Peyer's patch (tissue), 4 donors: ENCODE data around the gene SLC17A3. TPM values are rescaled to one million over a fixed set of nuclear protein-coding genes. Genes with fewer than 3 reads are reported as not detected.

Source experiments
- DNase-seq, 3 donors: peaks; one replicate each; pipeline ENCODE4 v3.0.0-alpha.2; 2017 to 2019
- H3K27ac ChIP-seq, 4 donors: fragments of 200-600 bp; sonication (generic); one replicate each; pipeline ENCODE4 v1.5.1; 2016 to 2019
- H3K27me3 ChIP-seq, 2 donors: fragments of 200-600 bp; sonication (generic); one replicate each; pipeline ENCODE4 v1.5.1; 2019
- H3K36me3 ChIP-seq, 3 donors: fragments of 200-600 bp; sonication (generic); one replicate each; pipeline ENCODE4 v1.5.1; 2016 to 2019
- H3K4me1 ChIP-seq, 4 donors: fragments of 200-600 bp; sonication (generic); one replicate each; pipeline ENCODE4 v1.5.1; 2016 to 2019
- H3K4me3 ChIP-seq, 4 donors: fragments of 200-600 bp; sonication (generic); 1 replicate in 3 of 4; 2 replicates in 1 of 4; pipeline ENCODE4 v1.5.1; 2016 to 2019; ENCODE audit warnings: mild to moderate bottlenecking in 1 of 4
- H3K9me3 ChIP-seq, 4 donors: fragments of 200-600 bp; sonication (generic); one replicate each; pipeline ENCODE4 v1.5.1; 2016 to 2019; ENCODE audit warnings: mild to moderate bottlenecking in 1 of 4
- POLR2A ChIP-seq, 2 donors: fragments of 450-650 bp; IDR thresholded peaks; one replicate each; pipeline ENCODE4 v1.5.1; 2017; ENCODE audit warnings: antibody characterized with exemption in 2 of 2, mild to moderate bottlenecking in 2 of 2, moderate library complexity in 2 of 2
- total RNA-seq, 4 donors: library from RNA; depleted of rRNA; stranded (reverse); fragments of >200 nt; gene quantifications; one replicate each; pipeline ENCODE4 v1.1.0, GENCODE V29; 2016
- TF ChIP-seq, protein P1 (sequence below), 6 experiments: fragments of 450-650 bp in 4 of 6; fragments of 200-600 bp in 2 of 6; sonication (generic) in 1 of 6; IDR thresholded peaks; one replicate each; pipeline ENCODE4 v1.5.1; 2017 to 2019; ENCODE audit warnings: antibody characterized with exemption in 6 of 6, mild to moderate bottlenecking in 3 of 6, moderate library complexity in 1 of 6

SLC17A3 gene
- total RNA-seq, 4 donors from 2014 or later = not detected

DNA sequence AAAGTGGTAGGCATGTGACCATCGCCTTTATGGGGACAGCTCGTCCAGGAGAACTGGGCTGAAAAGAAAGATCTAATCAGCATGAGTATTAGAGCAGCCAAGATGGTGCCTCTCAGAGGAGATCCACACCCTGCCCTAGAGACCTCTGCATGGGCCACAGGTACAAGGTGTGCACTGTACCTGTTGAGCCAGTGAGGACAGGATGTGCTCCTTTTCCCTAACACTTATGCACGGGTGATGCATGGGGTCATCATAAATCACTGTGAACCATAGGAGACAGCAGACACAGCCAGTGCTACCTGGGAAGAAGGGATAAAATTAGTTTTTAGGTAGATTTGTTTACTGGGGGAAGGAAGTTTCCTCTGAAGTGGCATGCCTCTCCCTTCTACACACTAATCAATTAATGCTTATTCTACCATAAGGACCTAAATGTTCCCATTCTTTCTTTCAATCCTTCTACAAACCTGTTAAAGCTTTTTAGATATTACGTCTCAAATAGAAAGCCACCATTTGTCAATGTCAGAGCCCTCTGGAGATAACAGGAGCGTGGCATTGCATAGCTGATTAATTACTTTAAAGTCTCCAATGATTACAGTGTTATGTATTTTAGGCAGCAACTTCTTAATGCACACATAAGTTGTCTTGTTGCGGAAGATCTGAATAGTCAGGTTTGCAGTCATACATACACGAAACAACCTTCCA, 42.9 kb upstream of the SLC17A3 start:
- Histone ChIP-seq H3K36me3 (no peaks in the 10 kb centered on the region), H3K4me1 (no peaks in the 10 kb centered on the region), H3K9me3 (no peaks in the 10 kb centered on the region), H3K27me3 (no peaks in the 10 kb centered on the region), H3K4me3 (no peak overlapping the region), H3K27ac (no peak overlapping the region)
- no peak for DNase-seq
- TF ChIP-seq, protein P1, sequence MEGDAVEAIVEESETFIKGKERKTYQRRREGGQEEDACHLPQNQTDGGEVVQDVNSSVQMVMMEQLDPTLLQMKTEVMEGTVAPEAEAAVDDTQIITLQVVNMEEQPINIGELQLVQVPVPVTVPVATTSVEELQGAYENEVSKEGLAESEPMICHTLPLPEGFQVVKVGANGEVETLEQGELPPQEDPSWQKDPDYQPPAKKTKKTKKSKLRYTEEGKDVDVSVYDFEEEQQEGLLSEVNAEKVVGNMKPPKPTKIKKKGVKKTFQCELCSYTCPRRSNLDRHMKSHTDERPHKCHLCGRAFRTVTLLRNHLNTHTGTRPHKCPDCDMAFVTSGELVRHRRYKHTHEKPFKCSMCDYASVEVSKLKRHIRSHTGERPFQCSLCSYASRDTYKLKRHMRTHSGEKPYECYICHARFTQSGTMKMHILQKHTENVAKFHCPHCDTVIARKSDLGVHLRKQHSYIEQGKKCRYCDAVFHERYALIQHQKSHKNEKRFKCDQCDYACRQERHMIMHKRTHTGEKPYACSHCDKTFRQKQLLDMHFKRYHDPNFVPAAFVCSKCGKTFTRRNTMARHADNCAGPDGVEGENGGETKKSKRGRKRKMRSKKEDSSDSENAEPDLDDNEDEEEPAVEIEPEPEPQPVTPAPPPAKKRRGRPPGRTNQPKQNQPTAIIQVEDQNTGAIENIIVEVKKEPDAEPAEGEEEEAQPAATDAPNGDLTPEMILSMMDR (IDR thresholded peaks at IDR 0.05) = no peak
- TF ChIP-seq POLR2A (IDR thresholded peaks at IDR 0.05) = no peak

DNA sequence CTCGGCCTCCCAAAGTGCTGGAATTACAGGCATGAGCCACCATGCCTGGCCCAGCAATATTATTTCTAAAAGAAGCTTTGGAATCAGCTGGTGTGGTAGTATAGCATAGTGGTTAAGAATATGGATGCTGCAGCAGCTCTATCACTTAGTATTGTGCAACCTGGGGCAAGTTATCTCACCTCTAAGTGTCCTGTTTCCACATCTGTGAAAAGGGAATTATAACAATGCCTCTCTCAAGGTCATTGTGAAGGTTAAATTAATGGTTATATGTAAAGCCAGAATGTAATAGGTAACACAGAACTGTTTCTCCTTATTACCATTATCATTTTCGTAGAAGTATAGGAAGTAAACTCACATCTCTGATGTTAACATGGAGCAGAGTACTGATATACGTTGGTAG, 42.3 kb upstream of the SLC17A3 start:
- no peak for DNase-seq
- Histone ChIP-seq H3K27ac (no peak overlapping the region), H3K27me3 (no peaks in the 10 kb centered on the region), H3K4me1 (no peaks in the 10 kb centered on the region), H3K36me3 (no peaks in the 10 kb centered on the region), H3K4me3 (no peak overlapping the region), H3K9me3 (no peaks in the 10 kb centered on the region)
- no peak for TF ChIP-seq POLR2A (IDR thresholded peaks at IDR 0.05)
- TF ChIP-seq, protein P1 (IDR thresholded peaks at IDR 0.05) = no peak

DNA sequence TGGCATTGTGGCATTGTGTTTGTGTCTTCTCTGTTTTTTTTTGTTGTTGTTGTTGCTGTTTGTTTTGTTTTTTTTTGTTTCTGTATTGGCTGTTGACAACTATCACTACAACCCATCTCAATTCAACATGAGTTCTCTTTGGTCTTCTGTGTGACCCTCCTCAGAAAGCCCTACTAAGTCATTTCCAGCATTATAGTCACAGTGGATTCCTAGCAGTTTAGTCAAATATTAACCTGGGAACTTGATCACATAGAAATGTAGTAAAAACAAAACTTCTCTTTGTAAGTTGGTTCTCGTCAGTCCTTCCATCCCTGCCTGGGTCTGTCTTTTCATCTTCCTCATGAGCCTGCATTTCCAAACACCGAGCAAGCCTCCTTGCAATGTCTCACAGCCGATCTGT, 39.7 kb upstream of the SLC17A3 start:
- TF ChIP-seq, protein P1 (IDR thresholded peaks at IDR 0.05) = no peak
- TF ChIP-seq POLR2A (IDR thresholded peaks at IDR 0.05) = no peak
- no peak for DNase-seq
- Histone ChIP-seq H3K9me3 (no peaks in the 10 kb centered on the region), H3K4me3 (no peak overlapping the region), H3K36me3 (no peaks in the 10 kb centered on the region), H3K4me1 (no peaks in the 10 kb centered on the region), H3K27ac (no peak overlapping the region), H3K27me3 (no peaks in the 10 kb centered on the region)

DNA sequence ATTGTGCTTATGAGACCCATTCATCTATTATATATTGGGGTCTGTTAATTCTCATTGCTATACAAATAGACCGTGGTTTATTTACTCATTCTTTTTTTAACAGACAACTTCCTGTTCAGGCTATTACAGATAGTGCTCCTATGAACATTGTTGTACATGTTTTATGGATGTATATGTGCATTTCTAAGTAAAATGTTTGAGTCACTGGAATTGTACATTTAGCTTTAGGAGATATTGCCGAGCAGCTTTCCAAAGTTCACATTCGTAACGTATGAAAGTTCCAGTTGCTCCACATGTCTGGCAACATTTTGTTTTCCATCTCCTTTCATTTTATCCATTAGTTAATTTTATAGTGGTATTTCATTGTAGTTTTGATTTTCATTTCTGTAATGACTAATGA, 37.3 kb upstream of the SLC17A3 start:
- Histone ChIP-seq H3K27ac (no peak overlapping the region), H3K4me1 (no peaks in the 10 kb centered on the region), H3K36me3 (no peaks in the 10 kb centered on the region), H3K9me3 (no peaks in the 10 kb centered on the region), H3K4me3 (no peak overlapping the region), H3K27me3 (no peaks in the 10 kb centered on the region)
- DNase-seq = no peak
- TF ChIP-seq, protein P1 (IDR thresholded peaks at IDR 0.05) = no peak
- no peak for TF ChIP-seq POLR2A (IDR thresholded peaks at IDR 0.05)

DNA sequence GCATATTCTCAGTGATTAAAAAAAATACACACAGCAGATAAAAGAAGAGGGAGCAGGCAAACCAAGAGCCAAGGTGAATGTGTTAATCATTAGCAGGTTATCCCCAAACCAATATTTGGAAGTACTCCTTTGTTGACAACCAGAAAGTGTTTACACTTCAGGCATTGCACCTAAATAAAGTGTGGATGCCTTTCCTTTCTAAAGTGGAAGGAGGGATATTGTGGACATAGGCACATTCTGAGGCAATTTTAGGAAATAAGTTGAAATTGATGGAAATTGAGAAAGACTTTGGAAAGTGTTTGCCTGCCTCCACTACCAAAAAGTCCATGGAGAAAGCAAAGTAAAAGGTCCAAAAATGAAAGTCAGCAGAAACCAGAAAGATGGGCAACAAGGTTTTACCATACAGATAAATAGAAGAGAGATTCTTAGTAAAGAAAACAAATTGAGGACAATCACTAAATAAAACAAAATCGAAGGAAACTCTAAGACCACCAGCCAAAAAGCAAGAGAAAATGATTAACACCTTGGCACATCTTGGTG, 33.5 kb upstream of the SLC17A3 start:
- H3K9me3 ChIP-seq = no peaks in the 10 kb centered on the region
- no peaks in the 10 kb centered on the region for H3K4me1 ChIP-seq
- no peaks in the 10 kb centered on the region for H3K27me3 ChIP-seq
- TF ChIP-seq, protein P1 (IDR thresholded peaks at IDR 0.05) = no peak
- no peak for TF ChIP-seq POLR2A (IDR thresholded peaks at IDR 0.05)
- DNase-seq = no peak
- no peaks in the 10 kb centered on the region for H3K36me3 ChIP-seq
- H3K4me3 ChIP-seq = no peak overlapping the region
- H3K27ac ChIP-seq = no peak overlapping the region
